Kidney capillary endothelial cell (primary cell): Measurements from ENCODE around the gene PRRT1.
A peak's percentile ranks its signal among the peaks of the same experiment; 100 is the strongest.
"Not testable (repeated sequence)": the region's sequence is repeated elsewhere in the genome, so short reads cannot be mapped to it uniquely, and the experiment has no call there.

Experiments used
- DNase-seq: peaks from one replicate; pipeline ENCODE4 v3.0.0-alpha.2; 2018; ENCODE audit warnings: low spot score

PRRT1 gene

DNA sequence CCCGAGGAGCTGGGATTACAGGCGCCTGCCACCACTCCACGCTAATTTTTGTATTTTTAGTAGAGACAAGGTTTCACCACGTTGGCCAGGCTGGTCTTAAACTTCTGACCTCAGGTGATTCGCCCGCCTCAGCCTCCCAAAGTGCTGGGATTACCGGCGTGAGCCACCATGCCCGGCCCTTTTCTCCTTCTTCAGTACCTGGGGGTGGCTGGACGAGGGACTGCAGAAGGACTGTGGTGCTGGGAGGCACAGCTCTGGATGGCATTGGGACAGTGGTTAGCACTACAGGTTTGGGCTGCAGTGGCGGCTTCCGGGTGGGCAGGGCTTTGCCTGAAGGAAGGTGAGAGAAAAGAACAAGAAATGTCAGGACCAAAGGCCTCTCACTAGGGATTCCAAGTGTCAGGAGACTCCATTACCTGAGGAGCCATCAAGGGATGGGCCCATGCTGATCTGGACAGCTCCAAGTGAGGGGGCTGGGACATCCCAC, 31.1 kb downstream of the PRRT1 start:
- no peak for DNase-seq

DNA sequence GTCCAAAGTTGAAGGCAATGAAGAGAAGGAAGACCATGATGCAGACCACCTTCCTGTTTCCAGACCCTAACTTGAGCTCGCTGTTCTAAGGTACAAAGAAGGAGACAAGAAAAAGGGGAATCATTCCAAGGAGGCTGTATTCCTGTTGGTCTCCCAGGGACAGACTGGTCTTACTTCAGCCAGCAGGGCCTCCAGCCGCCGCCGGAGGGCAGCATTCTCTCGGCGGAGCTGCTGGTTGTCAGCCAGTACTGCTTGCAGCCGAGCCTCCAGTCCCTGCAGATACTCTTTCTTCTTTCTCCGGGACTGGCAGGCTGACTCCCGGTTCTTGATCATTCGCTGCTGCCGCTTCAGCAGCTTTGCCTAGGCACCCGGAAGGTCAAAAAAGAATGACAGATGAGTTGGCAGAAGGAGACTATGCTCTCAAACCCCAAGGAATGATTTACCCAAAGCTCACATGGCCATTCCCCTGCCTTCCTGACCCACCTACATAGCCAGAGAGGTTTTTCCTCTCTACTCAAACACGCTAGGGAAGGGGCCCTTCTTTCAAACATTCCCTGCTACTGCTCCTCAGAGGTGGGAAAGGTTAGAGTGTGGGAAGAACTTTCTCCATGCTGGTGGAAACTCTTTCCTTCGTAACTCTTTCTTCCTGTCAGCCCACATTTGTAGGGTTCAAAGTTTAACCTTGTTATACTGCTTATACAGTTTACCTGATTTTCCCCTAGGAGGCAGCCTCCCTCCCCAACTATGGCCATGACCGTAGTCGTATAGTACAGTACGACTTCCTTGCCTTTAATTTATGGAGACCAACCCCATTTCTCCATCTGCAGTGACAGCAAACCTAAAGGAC, 32.7 kb downstream of the PRRT1 start:
- peak; percentile 83 for DNase-seq

DNA sequence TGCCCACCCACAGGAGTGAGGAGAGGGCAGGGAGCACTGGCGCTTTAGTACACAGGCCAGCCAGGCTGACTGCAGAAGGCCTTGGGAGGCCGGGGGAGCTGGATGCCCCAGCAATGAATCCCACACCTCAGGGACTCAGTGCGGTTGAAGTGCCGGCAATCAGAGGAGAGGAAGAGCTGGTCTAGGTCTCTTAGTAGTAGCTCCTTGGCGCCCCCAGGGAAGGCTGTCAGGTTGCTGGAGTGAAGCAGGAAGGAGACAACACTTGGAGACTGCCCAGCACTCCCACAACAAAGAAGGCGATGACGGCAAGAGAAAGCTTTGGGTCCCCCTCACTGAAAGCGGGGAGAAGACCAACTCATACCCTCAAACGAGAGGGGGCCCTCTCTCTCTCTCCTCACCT, 34.3 kb downstream of the PRRT1 start:
- no peak for DNase-seq

DNA sequence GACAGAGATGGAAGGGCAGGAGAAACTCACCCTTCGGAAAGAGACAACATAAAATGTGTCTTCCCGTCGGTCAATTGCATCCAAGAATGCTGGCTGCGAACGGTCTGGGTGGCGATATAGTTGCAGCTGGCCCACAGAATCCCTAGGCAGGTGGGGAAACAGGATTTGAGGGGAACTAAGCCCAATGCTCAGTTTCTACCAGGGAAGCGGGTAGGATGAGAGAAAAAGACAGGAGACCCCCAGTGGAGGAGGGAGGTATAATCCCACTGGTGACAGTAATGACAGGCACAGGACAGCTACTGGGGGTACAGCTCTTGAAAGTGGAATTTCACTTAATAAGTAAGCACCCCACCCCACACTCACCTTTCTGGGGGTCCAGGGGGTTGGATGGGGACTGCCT, 35.1 kb downstream of the PRRT1 start:
- DNase-seq, result no peak

DNA sequence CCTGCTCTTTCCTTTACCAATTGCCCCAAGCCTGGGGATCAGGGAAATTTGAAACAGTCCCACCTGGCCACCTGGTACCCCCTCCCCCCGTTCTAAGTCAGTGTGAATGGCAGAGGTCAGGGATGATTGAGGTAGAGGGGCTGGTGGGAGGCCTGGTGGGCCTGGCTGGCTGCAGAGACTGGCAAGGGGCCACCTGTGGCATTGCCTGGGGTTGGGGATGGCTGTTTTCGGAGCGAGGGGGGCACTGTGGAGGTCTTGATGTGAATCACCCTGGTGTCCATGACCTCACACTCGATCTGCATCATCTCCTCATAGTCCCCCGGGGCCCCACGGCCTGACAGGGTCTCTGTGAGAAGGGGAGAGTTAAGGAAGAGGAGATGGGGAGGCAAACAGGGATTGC, 36.1 kb downstream of the PRRT1 start:
- no peak for DNase-seq

DNA sequence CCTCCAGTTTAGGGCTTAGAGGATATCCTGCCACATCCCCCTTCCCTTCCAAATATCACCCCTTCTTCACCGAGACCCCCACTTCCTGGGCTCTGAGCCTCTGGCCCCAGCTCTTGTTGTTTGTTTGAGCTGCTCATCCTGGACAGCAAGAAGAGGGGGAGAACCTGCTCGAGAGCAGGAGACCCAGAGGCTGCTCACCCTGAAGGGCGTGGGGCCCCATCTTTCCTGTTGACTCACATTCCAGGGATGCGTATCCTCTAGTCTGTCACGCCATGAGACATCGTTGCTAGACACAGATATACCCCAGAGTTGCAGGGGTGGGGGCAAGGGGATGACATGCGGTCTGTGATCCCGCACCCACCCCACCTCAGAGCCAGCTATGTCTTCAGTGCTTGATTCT, 36.9 kb downstream of the PRRT1 start:
- DNase-seq, result no peak

DNA sequence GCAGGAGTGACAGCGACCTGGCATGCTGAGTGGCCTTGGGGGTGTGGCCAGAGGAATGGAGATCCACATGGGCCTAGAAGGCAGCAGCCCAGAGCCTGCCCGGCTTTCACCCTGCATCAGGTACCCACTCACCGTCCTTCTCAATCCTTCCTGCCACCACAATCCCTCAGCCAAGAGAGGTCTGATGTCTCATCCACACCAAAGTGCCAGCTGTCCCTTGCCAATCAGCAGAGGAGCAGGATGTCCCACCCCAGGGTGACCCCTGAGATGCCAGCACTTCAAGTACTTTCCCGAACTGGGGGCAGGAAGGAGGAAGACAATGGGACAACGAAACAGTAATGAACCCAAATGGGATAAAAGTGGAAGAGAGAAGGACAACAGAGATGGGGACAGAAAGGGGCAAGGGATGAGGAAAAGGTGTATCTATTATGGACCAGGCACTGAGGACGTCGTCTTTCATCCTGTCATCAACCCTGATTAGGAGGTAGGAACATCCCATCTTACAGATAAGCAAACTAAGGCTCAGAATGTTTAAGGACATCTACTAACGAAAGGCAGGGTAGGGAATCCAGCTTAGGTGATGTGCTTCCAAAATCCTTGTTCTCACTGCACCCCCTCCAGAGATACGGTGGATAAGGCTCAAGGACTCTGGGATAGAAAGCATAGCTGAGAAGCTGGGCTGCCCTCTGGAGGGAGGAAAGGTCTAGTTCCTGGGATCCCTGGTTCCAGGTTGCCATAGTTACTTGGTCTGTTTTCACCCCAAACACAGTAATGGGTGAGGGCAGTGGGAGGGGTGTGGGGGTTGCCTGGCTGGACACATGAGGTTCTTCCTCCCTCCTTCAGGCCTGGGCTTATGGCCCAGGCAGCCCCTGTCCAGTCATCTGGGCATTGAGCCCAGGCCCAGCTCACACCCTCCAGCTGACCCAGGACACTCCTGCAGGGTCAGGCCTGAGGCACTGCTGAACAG, 38.1 kb downstream of the PRRT1 start:
- DNase-seq, result no peak

DNA sequence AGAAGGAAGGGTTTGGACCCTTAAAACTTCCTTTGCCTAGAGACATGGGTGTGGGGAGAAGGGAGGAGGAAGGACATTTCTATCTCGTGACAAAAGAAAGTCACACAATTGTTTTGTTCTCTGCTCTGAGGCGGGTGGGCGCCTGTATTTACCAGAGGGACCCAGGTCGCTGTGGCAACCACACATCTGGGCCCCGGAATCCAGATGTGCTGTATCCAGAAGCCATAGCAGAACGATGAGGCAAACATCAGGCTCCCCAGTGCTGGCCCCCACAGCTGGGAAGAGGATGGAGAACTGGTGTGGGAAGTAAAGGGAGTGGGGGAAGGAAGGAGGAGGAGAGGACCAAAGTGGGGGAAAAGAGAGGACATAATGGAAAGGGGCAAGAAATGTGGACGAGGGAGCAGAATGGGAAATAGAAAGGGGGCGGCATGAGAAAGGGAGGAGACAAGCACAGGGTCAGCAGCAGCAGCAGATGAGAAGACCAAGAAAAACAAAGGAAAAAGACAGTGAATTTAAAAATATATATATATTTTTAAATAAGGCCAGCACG, 39.2 kb downstream of the PRRT1 start:
- DNase-seq, result no peak

DNA sequence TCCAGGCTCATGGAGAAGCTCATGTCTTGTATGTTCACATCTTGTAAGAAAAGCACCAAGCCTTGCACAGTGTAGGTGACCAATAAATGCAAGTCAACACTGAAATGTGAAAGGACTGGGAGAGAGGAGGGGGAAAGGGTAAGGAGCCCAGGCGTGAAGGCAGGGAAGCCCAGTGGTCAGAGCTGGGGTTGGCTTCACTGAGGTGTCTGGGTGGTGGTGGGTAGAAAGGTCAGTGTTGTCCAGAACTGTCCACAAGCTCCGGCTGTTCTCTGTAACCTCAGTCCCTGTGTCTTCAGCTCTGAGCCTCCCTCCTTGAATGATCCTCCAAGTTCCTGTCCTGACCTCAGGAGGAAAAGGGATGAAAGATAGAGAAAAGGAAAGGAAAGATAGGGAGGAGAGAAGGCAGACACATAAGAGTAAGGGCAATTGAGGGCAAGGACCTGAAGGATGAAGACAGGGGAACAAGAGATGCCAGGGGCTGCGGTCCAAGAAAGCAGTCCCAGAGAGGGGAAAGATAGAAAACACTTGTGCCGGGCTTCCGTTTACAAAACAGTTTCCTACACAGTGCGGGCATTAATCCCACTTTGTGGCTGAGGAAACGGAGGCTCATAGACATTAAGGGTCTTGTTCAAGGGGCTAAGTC, 40.2 kb downstream of the PRRT1 start:
- DNase-seq, result no peak

DNA sequence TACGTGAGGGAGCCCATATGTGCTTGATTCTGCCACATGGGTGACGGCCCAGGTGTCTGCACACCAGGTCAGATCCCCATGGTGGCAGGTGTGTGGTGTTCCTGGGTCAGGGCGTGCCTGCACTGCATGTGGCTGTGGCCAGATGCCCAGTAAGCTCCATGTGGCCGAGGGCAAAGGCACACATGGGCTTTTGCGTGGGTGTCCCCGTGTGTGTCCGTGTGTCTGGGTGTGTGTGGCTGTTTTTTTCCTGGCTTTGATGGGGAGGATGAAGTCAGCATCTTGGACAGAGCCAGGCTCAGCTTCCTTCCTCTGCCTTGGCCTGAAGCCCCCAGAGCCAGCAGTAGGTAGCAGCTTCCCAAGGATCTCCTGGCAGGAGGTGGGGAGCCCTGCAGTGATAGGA, 41.1 kb downstream of the PRRT1 start:
- no peak for DNase-seq

DNA sequence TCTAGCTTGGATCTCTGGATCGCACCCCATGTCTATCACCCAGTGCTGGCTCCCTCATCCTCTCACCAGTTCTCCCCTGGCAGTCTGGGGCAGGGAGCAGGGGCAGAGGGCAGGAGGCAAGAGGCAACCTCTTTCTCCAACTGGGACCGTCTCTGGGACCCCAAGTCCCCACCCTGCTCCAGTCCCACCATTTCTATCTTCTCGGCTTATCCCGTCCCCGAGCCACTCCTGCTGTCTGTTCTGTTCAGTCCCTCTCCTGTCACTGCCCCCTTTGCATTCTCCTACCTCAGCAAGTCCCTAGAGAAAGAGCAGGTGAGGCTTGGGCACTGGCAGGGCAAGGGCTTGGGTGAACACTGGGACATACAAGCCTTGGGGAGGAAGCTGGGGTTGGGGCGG, 42.0 kb downstream of the PRRT1 start:
- DNase-seq, result no peak

DNA sequence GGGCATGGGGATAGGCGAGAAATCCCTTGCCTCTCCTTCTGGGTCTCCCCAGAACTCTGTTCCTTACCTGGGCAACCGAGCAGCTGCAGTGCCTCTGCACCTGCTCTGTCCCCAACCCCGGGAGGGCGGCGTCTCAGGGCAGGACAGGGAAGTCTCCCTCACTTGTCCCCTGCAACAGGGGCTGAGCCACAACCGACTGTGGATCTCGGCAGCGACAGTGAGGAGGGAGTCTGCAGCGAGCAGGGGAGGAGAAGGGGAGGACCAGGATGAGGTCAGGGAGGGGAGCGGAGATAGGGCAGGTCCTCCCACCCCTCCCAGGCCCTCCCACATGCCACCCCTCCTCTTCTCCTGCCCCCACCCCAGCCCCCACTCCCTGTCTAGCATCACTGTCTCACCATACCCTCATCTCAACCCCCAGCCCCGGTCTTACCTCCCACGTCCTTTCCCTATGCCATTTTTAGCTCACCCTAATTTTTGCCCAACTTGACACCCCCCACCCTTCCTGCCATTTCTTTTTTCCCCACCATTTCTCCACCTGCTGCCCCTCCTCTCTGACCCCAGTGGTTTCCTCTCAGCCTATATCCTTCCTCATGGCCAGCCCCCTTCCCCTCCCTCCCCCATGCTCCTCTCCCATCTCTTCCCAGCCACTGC, 42.5 kb downstream of the PRRT1 start, which contains the start of gene TNXB:
TNXB (minus strand) TSS at position 225 of the 651 bp plus-strand sequence. CDS start 11,140 bp downstream, outside the sequence.
- DNase-seq, result no peak

DNA sequence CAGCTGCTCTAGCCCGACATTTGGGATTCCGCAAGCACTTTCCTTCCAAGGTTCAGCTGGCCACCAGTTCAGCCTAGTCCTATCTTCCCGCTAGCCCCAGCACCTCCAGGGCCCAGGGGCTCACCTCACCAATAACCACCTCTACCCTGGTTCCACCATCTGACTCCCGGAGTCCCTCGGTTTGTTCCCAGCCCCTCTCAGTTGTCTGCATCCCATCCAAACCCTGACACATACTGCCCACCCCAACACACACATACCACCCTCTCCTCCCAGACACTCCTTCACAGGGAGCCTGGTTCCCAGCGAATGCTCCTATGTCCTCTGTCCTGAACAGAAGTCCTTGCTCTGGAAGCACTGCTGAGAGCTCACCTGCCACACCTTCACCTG, 43.0 kb downstream of the PRRT1 start:
- DNase-seq, result no peak

DNA sequence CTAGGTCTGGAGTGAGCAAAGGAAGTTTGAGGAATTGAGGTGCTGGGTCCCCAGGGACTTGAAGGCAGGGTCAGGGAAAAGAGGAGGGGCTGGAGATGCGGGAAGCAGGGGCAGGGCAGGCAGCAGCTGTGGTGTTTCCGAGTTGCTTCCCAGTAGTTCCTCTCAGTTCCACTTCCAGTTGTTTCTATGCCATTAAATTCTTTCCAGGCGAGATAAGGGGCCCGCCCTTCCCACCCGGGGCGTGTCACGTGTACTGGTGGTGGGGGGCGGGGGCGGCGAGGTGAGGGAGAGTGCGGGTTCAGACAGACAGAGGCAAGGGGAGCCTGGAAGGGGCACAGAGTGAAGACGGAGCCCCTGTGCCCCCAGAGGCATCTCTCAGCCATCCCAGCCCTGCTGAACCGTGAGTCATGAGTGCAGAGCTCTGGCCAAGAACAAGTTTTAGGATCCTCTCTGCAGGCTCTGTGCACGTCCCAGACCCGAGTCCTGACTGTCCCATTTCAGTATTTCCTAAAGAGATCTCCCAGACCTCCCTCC, 43.6 kb downstream of the PRRT1 start:
- DNase-seq, result no peak

DNA sequence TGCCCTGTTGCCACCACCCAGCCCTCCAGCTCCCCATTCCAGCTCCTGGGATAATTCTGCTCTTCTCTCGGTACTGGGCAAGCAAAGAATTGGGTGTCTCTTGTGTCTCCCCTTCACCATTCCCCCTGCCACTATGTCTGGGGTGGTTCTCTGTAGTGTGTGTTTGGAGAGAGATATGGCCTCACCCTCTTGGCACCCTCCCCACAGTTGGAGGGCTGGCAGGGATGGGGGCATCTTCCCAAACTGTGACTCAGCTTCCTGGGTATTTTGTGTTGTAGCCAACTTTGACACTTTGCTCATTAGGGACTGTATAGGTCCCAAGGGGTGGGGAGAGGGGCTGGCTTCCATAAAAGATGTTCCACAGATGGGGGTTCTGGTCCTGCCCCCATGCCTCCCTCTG, 44.3 kb downstream of the PRRT1 start:
- no peak for DNase-seq

DNA sequence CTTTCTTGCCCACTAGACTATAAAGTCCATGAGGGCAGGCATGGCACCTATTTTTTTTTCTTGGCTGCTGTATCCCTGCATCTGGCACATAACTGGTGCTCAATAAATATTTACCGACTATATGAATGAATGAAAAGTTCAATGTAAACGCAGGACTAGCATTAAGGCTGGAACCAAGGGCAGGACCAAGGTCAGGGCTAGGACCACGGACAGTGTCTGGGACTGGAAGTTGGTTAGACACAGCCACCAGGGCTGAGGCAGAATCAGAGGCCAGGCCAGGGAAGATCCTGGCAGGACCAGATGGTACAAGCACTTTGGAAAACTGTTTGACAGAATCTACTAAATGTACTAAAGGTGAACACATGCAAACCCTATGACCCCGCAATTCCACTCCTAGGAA, 46.3 kb downstream of the PRRT1 start:
- no peak for DNase-seq

DNA sequence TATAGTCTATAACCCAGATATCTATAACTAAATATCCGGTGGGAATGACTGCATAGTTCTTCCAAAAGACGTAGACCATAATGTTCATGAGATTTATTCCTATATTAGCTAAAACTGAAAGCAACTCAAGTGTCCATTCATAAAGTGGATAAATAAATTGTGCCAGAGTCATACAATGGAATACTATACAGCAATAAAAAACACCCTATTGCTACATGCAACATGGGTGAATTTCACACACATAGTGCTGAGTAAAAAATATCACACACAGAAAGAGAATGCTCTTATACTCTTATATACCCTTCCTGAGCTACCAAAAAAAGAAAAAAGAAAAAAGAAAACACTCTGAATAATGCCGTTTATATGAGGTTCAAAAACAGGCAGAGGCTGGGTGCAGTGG, 49.5 kb downstream of the PRRT1 start:
- no peak for DNase-seq

DNA sequence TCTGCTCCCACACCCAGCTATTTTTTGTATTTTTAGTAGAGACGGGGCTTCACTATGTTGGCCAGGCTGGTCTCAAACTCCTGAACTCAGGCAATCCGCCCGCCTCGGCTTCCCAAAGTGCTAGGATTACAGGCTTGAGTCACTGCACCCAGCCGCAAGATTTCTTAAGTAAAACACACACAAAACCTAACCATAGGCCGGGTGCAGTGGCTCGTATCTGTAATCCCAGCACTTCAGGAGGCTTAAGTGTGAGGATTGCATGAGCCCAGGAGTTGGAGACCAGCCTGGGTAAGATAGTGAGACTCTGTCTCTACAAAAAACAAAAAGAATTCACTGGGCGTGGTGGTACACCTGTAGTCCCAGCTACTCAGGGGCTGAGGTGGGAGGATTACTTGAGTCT, 51.5 kb downstream of the PRRT1 start:
- DNase-seq, result not testable (repeated sequence)
